Esophagus squamous epithelium (tissue), 5 donors: ENCODE measurements around the gene CDC42EP1. TPM values are rescaled to one million over a fixed set of nuclear protein-coding genes. Genes with fewer than 3 reads are reported as not detected.

Source experiments
- DNase-seq: peaks from one replicate; lab custom pipeline; 2025; lab: John Stamatoyannopoulos, UW
- H3K27ac ChIP-seq, 4 donors: fragments of 200-600 bp; sonication (generic); one replicate each; pipeline ENCODE4 v1.5.1; 2016 to 2019; ENCODE audit warnings: mild to moderate bottlenecking in 1 of 4
- H3K27me3 ChIP-seq, 4 donors: fragments of 200-600 bp; sonication (generic); 1 replicate in 3 of 4; 2 replicates in 1 of 4; pipeline versions ENCODE4 v1.5.1 to v1.6.0; 2017 to 2021; ENCODE audit warnings: antibody characterized with exemption in 1 of 4
- H3K36me3 ChIP-seq, 3 donors: fragments of 200-600 bp; sonication (generic); one replicate each; pipeline ENCODE4 v1.5.1; 2016 to 2019
- H3K4me1 ChIP-seq, 3 donors: fragments of 200-600 bp; sonication (generic); one replicate each; pipeline ENCODE4 v1.5.1; 2017 to 2019
- H3K4me3 ChIP-seq, 4 donors: fragments of 200-600 bp; sonication (generic); 1 replicate in 3 of 4; 2 replicates in 1 of 4; pipeline ENCODE4 v1.5.1; 2016 to 2019; ENCODE audit warnings: mild to moderate bottlenecking in 2 of 4, moderate library complexity in 1 of 4
- H3K9me3 ChIP-seq, 3 donors: fragments of 200-600 bp; sonication (generic); one replicate each; pipeline ENCODE4 v1.5.1; 2016 to 2019
- POLR2A ChIP-seq, 4 donors: fragments of 450-650 bp; IDR thresholded peaks; one replicate each; pipeline ENCODE4 v1.6.1; 2017; ENCODE audit warnings: antibody characterized with exemption in 4 of 4, mild to moderate bottlenecking in 4 of 4, moderate library complexity in 3 of 4
- WGBS, 2 donors: methylation state at CpG; one replicate each; pipeline ENCODE4 v1.1.5; 2018; 5-methylcytosine and 5-hydroxymethylcytosine counted together
- intact Hi-C: fragments of 100-400 bp; cut with DNase I; formaldehyde crosslinking; loops from one replicate; pipeline ENCODE4 v1.15.0; 2022
- total RNA-seq, 4 donors: library from RNA; depleted of rRNA; stranded (reverse); fragments of >200 nt; gene quantifications; one replicate each; pipeline ENCODE4 v1.1.0, GENCODE V29; 2016
- TF ChIP-seq, protein P1 (sequence below), 6 experiments: fragments of 450-650 bp in 4 of 6; fragments of 200-600 bp in 2 of 6; sonication (generic) in 2 of 6; IDR thresholded peaks; one replicate each; pipeline ENCODE4 v1.5.1; 2016 to 2019; ENCODE audit warnings: antibody characterized with exemption in 6 of 6, mild to moderate bottlenecking in 4 of 6, moderate library complexity in 4 of 6
- donor health status: DM: yes; HTN: yes; CAD: no.

CDC42EP1 gene
- total RNA-seq, 4 donors from 2014 or later = 40.6 to 89.4 (median 53.8) TPM

DNA sequence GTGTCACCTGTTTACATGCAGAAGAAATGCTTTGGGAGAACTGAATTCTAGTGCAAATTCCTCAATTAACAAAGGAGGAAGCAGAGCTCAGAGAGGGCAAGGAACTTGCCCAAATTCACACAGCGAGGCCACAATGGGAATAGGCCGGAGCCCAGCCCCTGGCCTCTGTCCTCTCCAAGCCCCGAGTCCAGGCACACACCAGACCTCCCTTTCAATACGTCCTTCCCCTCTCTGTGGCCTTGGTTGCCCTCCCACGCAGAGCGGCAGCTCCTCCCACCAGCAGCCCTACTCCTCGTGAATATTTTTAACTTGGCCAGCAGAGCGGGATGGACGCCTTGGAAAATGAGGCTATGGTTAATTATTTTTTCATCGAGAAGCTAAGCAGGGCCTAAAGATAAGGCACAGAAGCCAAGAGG lies 39.5 kb upstream of the CDC42EP1 start:
- Histone ChIP-seq H3K4me3 (no peak overlapping the region), H3K27ac (no peak overlapping the region), H3K36me3 (peaks cover 0 to 5% (median 0%) of the 10 kb centered on the region in 3 donors), H3K9me3 (no peaks in the 10 kb centered on the region), H3K4me1 (peaks cover 17 to 44% (median 18%) of the 10 kb centered on the region in 3 donors), H3K27me3 (peaks cover 0 to 79% (median 0%) of the 10 kb centered on the region in 4 donors)
- TF ChIP-seq, protein P1, sequence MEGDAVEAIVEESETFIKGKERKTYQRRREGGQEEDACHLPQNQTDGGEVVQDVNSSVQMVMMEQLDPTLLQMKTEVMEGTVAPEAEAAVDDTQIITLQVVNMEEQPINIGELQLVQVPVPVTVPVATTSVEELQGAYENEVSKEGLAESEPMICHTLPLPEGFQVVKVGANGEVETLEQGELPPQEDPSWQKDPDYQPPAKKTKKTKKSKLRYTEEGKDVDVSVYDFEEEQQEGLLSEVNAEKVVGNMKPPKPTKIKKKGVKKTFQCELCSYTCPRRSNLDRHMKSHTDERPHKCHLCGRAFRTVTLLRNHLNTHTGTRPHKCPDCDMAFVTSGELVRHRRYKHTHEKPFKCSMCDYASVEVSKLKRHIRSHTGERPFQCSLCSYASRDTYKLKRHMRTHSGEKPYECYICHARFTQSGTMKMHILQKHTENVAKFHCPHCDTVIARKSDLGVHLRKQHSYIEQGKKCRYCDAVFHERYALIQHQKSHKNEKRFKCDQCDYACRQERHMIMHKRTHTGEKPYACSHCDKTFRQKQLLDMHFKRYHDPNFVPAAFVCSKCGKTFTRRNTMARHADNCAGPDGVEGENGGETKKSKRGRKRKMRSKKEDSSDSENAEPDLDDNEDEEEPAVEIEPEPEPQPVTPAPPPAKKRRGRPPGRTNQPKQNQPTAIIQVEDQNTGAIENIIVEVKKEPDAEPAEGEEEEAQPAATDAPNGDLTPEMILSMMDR (IDR thresholded peaks at IDR 0.05) = no peak
- TF ChIP-seq POLR2A (IDR thresholded peaks at IDR 0.05) = no peak
- DNase-seq = no peak
- whole genome bisulfite sequencing, 2 donors = 51 to 100% methylated on average over 2 to 6 of the region's 10 CpGs
- intact Hi-C loops = no loop called here

DNA sequence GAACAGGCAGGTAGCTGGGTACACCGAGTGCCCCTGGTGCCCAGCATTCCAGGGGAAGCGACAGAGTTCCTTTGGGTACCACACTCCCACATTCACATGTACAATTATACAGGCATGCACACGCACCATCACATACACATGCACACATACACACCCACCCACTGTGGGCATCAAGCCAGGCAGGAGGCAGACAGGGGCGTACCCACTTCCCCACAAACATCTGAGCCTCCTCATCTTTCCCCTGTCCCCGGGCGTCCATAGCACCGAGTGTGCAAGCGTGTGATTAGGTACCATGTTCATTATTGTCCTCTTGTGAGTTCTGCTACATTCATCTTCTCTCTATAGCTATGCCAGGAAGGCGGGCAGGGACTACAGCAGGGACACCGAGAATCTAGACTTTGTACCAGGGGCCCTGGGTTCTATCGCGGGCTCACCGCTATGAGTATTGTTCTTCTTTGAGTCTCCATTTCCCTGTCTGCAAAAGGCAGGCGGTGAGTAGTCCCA lies 39.0 kb upstream of the CDC42EP1 start:
- no peaks in the 10 kb centered on the region for H3K9me3 ChIP-seq
- no peak overlapping the region for H3K4me3 ChIP-seq
- H3K27ac ChIP-seq = no peak overlapping the region
- H3K27me3 ChIP-seq = peaks cover 0 to 79% (median 0%) of the 10 kb centered on the region in 4 donors
- no peak for DNase-seq
- intact Hi-C loops = no loop called here
- 54 to 71% methylated on average over 14 of the region's 14 CpGs for WGBS, 2 donors
- no peaks in the 10 kb centered on the region for H3K36me3 ChIP-seq
- TF ChIP-seq, protein P1 (IDR thresholded peaks at IDR 0.05) = no peak
- no peak for TF ChIP-seq POLR2A (IDR thresholded peaks at IDR 0.05)
- peaks cover 17 to 49% (median 22%) of the 10 kb centered on the region in 3 donors for H3K4me1 ChIP-seq

DNA sequence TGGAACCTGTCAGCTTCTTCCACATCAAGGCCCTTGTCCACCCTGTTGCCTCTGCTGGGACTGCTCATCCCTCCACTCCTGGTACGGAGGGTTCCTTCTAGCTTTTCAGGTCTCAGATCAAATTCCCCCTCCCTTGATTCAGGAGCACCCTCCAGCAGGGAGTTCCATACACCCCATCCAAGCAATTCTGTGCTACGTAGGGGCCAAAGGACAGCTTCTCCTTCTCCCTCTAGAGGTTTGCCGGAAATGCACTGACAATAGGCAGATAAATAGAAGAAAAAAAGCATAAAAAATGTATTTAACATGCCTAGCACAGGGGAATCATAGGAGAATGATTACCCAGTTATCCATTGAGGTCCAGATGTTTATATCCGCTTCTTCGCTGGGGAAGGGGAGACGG lies 37.8 kb upstream of the CDC42EP1 start:
- Histone ChIP-seq H3K4me1 (peaks cover 17 to 52% (median 25%) of the 10 kb centered on the region in 3 donors), H3K27ac (no peak overlapping the region), H3K4me3 (no peak overlapping the region), H3K36me3 (no peaks in the 10 kb centered on the region), H3K9me3 (no peaks in the 10 kb centered on the region), H3K27me3 (peaks cover 0 to 79% (median 0%) of the 10 kb centered on the region in 4 donors)
- WGBS, 2 donors = 91 to 94% methylated on average over 6 of the region's 6 CpGs
- intact Hi-C loops = no loop called here
- DNase-seq = no peak
- TF ChIP-seq POLR2A (IDR thresholded peaks at IDR 0.05) = no peak
- TF ChIP-seq, protein P1 (IDR thresholded peaks at IDR 0.05) = no peak

DNA sequence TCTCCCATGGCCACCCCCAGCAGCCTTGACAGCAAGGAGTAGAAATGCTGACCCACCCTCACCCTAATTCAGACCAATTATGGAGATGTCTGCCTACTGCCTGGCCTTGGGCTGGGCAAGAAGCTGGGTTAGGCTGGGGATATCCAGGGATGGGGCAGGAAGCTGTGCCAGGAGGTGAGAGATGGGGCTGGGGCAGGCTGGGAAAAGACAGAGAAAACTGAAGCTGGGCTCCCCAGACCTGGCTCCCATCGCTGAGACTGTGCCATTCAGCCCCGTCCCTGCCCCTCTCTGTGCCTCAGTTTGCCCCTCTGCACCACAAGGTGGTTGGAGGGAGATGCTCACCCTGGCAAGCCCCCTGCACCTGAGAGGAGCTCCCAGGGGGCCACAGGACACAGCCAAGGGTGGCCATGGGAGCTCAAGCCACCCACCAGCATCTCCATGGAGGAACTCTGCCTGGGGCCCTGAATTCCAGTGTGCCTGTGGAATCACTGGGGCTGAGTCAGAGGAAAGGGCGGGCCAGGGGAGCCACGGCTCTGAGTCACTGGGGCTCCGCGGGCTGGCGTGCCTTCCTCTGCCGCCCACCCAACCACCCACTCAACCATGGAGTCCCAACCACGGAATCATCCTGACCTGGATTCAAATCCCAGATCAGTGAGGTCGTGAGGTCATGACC lies 35.1 kb upstream of the CDC42EP1 start:
- intact Hi-C loops = no loop called here
- Histone ChIP-seq H3K27me3 (peaks cover 0 to 53% (median 0%) of the 10 kb centered on the region in 4 donors), H3K4me1 (peaks cover 0 to 35% (median 16%) of the 10 kb centered on the region in 3 donors), H3K9me3 (no peaks in the 10 kb centered on the region), H3K27ac (peak overlapping the region; percentile 21 to 68 (median 40)), H3K36me3 (no peaks in the 10 kb centered on the region), H3K4me3 (no peak overlapping the region)
- 5 to 80% methylated on average over 1 to 7 of the region's 10 CpGs for WGBS, 2 donors
- no peak for TF ChIP-seq POLR2A (IDR thresholded peaks at IDR 0.05)
- TF ChIP-seq, protein P1 (IDR thresholded peaks at IDR 0.05) = no peak
- no peak for DNase-seq

DNA sequence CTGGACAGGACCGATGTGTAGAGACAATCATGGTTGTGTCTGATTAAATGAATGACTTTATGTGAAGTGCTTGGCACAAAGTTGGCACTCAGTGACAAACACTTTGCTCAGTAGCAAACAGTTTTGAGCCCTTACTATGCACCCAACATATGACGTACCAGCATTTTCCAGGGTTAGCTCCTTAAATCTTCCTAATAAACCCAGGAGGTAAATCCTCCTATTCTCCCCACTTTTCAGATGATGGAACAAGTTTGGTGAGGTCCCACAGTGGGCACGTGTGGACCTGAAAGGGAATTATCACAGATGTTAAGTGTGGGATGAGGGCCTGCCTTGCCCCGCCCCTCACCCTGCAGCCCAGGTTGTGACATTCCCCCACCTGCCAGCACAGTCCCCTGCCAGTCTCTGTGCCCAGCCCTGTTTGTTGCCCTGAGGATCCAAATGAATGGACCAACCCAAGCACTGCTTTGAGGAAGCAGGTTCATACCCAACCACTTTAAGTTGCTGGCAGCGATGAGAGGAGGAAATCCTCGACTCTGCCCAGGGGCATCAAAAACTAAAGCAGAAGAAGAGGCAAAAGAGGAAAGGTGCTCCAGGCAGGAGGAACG lies 34.4 kb upstream of the CDC42EP1 start:
- Histone ChIP-seq H3K27ac (peak overlapping the region; percentile 13 to 68 (median 40)), H3K27me3 (peaks cover 0 to 47% (median 0%) of the 10 kb centered on the region in 4 donors), H3K9me3 (no peaks in the 10 kb centered on the region), H3K4me3 (no peak overlapping the region), H3K36me3 (no peaks in the 10 kb centered on the region), H3K4me1 (peaks cover 0 to 33% (median 16%) of the 10 kb centered on the region in 3 donors)
- TF ChIP-seq POLR2A (IDR thresholded peaks at IDR 0.05) = no peak
- TF ChIP-seq, protein P1 (IDR thresholded peaks at IDR 0.05) = no peak
- WGBS, 2 donors = 31 to 75% methylated on average over 1 to 4 of the region's 7 CpGs
- no peak for DNase-seq
- intact Hi-C loops = no loop called here
